Retinal pigment epithelial cell (primary cell): ENCODE measurements around the gene GGTA1.

Experiments
- DNase-seq: peaks from one replicate; pipeline ENCODE4 v3.0.0-alpha.2; 2010; ENCODE audit warnings: low read depth
- H3K4me3 ChIP-seq: 2 replicates; pipeline ENCODE4 v1.5.1; 2011; ENCODE audit warnings: mild to moderate bottlenecking, low read length, control low read depth, moderate library complexity
- CTCF ChIP-seq: conservative IDR thresholded peaks from 2 replicates; pipeline ENCODE4 v1.5.1; 2011; ENCODE audit warnings: low read depth, low read length, control low read depth, inconsistent platforms

Gene GGTA1

GRCh38 chr9:121489344-121489743, 10.3 kb downstream of the GGTA1 start:
- no peak for TF ChIP-seq CTCF
- H3K4me3 ChIP-seq = no peak overlapping the region
- DNase-seq = no peak

- no peak overlapping the region for H3K4me3 ChIP-seq
- no peak for TF ChIP-seq CTCF
- no peak for DNase-seq
Measured at GRCh38 chr9:121486043-121486442, 13.6 kb downstream of the GGTA1 start.

- no peak for DNase-seq
Measured at GRCh38 chr9:121485623-121486022, 14.0 kb downstream of the GGTA1 start.

GRCh38 chr9:121484651-121485446, 14.8 kb downstream of the GGTA1 start:
- DNase-seq = no peak
- no peak for TF ChIP-seq CTCF
- H3K4me3 ChIP-seq = no peak overlapping the region

More at GRCh38 chr9:121485623-121486022, 14.0 kb downstream of the GGTA1 start:
- no peak overlapping the region for H3K4me3 ChIP-seq
- TF ChIP-seq CTCF = no peak

- no peak overlapping the region for H3K4me3 ChIP-seq
- TF ChIP-seq CTCF = no peak
- no peak for DNase-seq
Measured at GRCh38 chr9:121483473-121484031, 16.1 kb downstream of the GGTA1 start.

- no peak overlapping the region for H3K4me3 ChIP-seq
- no peak for DNase-seq
- TF ChIP-seq CTCF = no peak
Measured at GRCh38 chr9:121483049-121483448, 16.6 kb downstream of the GGTA1 start.
